H9 (cell line): ENCODE measurements around the gene RGL4. TPM values are rescaled to one million over a fixed set of nuclear protein-coding genes. Genes with fewer than 3 reads are reported as not detected.

ENCODE experiments used
- DNase-seq: peaks from one replicate; pipeline ENCODE4 v3.0.0-alpha.2; 2017
- H2AFZ ChIP-seq: one replicate; pipeline ENCODE4 v1.6.1; 2013; ENCODE audit warnings: mild to moderate bottlenecking, low read length, control low read depth, moderate library complexity
- H2AK5ac ChIP-seq: 2 replicates; pipeline ENCODE4 v1.6.1; 2013; ENCODE audit warnings: low read length, control low read depth, mixed read lengths; ENCODE audit not compliant: insufficient read length
- H2BK120ac ChIP-seq: one replicate; pipeline ENCODE4 v1.6.1; 2013; ENCODE audit warnings: low read depth, mild to moderate bottlenecking, low read length, control low read depth, inconsistent platforms; ENCODE audit not compliant: poor library complexity, severe bottlenecking
- H2BK12ac ChIP-seq: 2 replicates; pipeline ENCODE4 v1.6.1; 2013; ENCODE audit warnings: low read length, control low read depth, mixed read lengths, low read depth; ENCODE audit not compliant: insufficient read length
- H2BK15ac ChIP-seq: 2 replicates; pipeline ENCODE4 v1.6.1; 2013; ENCODE audit warnings: low read depth, low read length, control low read depth
- H2BK20ac ChIP-seq: one replicate; pipeline ENCODE4 v1.6.1; 2013; ENCODE audit warnings: low read depth, mild to moderate bottlenecking, low read length, control low read depth, inconsistent platforms; ENCODE audit not compliant: poor library complexity, severe bottlenecking
- H2BK5ac ChIP-seq: 2 replicates; pipeline ENCODE4 v1.6.1; 2013; ENCODE audit warnings: low read length, control low read depth, mixed read lengths; ENCODE audit not compliant: insufficient read length
- H3K14ac ChIP-seq: 2 replicates; pipeline ENCODE4 v1.6.1; 2013; ENCODE audit warnings: low read length, control low read depth; ENCODE audit not compliant: insufficient read depth
- H3K18ac ChIP-seq: 2 replicates; pipeline ENCODE4 v1.6.1; 2013; ENCODE audit warnings: low read depth, mild to moderate bottlenecking, mixed read lengths, low read length, control low read depth; ENCODE audit not compliant: insufficient read length
- H3K23ac ChIP-seq: 2 replicates; pipeline ENCODE4 v1.6.1; 2013; ENCODE audit warnings: low read length, control low read depth, mixed read lengths, low read depth; ENCODE audit not compliant: insufficient read length
- H3K23me2 ChIP-seq: 2 replicates; pipeline ENCODE4 v1.6.1; 2013; ENCODE audit warnings: low read depth, mild to moderate bottlenecking, mixed read lengths, low read length, control low read depth; ENCODE audit not compliant: insufficient read length, poor library complexity, severe bottlenecking
- H3K27ac ChIP-seq: 2 replicates; pipeline ENCODE4 v1.5.1; 2013; ENCODE audit warnings: low read length, control low read depth, mixed read lengths, low read depth; ENCODE audit not compliant: insufficient read length
- H3K27me3 ChIP-seq: 2 replicates; pipeline ENCODE4 v1.6.1; 2013; ENCODE audit warnings: low read length, control low read depth, inconsistent platforms; ENCODE audit not compliant: insufficient read depth
- H3K4ac ChIP-seq: 2 replicates; pipeline ENCODE4 v1.6.1; 2013; ENCODE audit warnings: low read depth, mild to moderate bottlenecking, control low read depth, inconsistent platforms, low read length, moderate library complexity
- H3K4me1 ChIP-seq: 2 replicates; pipeline ENCODE4 v1.6.1; 2013; ENCODE audit warnings: low read length, control low read depth, inconsistent platforms; ENCODE audit not compliant: insufficient read depth
- H3K4me2 ChIP-seq: 2 replicates; pipeline ENCODE4 v1.6.1; 2013; ENCODE audit warnings: low read length, control low read depth, mixed read lengths; ENCODE audit not compliant: insufficient read length, insufficient read depth
- H3K56ac ChIP-seq: 2 replicates; pipeline ENCODE4 v1.6.1; 2013; ENCODE audit warnings: low read depth, mild to moderate bottlenecking, mixed read lengths, low read length, control low read depth; ENCODE audit not compliant: insufficient read length
- H3K79me1 ChIP-seq: 2 replicates; pipeline ENCODE4 v1.6.1; 2013; ENCODE audit warnings: low read depth, mild to moderate bottlenecking, moderate library complexity, low read length, control low read depth, inconsistent platforms; ENCODE audit not compliant: insufficient read depth, poor library complexity, severe bottlenecking
- H3K79me2 ChIP-seq: 2 replicates; pipeline ENCODE4 v1.6.1; 2013; ENCODE audit warnings: low read length, control low read depth, inconsistent platforms; ENCODE audit not compliant: insufficient read depth
- H3K9ac ChIP-seq: 2 replicates; pipeline ENCODE4 v1.6.1; 2013; ENCODE audit warnings: low read length, control low read depth, mixed read lengths; ENCODE audit not compliant: insufficient read length; ENCODE audit errors: extremely low read depth
- H3K9me3 ChIP-seq: one replicate; pipeline ENCODE4 v1.6.1; 2013; ENCODE audit warnings: low read depth, low read length, inconsistent platforms; ENCODE audit not compliant: control insufficient read depth
- H3T11ph ChIP-seq: one replicate; pipeline ENCODE4 v1.6.1; 2013; ENCODE audit warnings: mild to moderate bottlenecking, low read length, control low read depth, inconsistent platforms
- H4K20me1 ChIP-seq: one replicate; pipeline ENCODE4 v1.6.1; 2013; ENCODE audit not compliant: control insufficient read depth, insufficient read length, insufficient read depth
- H4K5ac ChIP-seq: 2 replicates; pipeline ENCODE4 v1.6.1; 2013; ENCODE audit warnings: low read depth, mild to moderate bottlenecking, mixed read lengths, low read length, control low read depth; ENCODE audit not compliant: insufficient read length
- H4K8ac ChIP-seq: replicated peaks from 2 replicates; pipeline ENCODE4 v1.6.1; 2013; ENCODE audit warnings: low read length, control low read depth, mixed read lengths, low read depth; ENCODE audit not compliant: insufficient read length
- H4K91ac ChIP-seq: 2 replicates; pipeline ENCODE4 v1.6.1; 2013; ENCODE audit warnings: low read depth, mild to moderate bottlenecking, moderate library complexity, mixed read lengths, low read length, control low read depth; ENCODE audit not compliant: insufficient read length
- H3K27ac Mint-ChIP-seq, 3 experiments: 2 replicates in 2 of 3; 3 replicates in 1 of 3; pipeline ENCODE4 v1.8.0; 2020 to 2021; ENCODE audit warnings: mixed read lengths in 3 of 3, mild to moderate bottlenecking in 1 of 3, moderate library complexity in 1 of 3
- H3K27me3 Mint-ChIP-seq: 2 replicates; pipeline ENCODE4 v1.8.0; 2021; ENCODE audit warnings: low read depth, mild to moderate bottlenecking, moderate library complexity, mixed read lengths
- H3K36me3 Mint-ChIP-seq, 3 experiments: 2 replicates in 2 of 3; 3 replicates in 1 of 3; pipeline ENCODE4 v1.8.0; 2020 to 2021; ENCODE audit warnings: low read depth in 3 of 3, mixed read lengths in 3 of 3; ENCODE audit not compliant: insufficient read depth in 1 of 3
- H3K4me1 Mint-ChIP-seq, 2 experiments: 2 replicates each; pipeline ENCODE4 v1.8.0; 2020; ENCODE audit warnings: mixed read lengths in 2 of 2
- H3K4me3 Mint-ChIP-seq, 2 experiments: 2 replicates in 1 of 2; 3 replicates in 1 of 2; pipeline ENCODE4 v1.8.0; 2020 to 2021; ENCODE audit warnings: mild to moderate bottlenecking in 2 of 2, mixed read lengths in 2 of 2, moderate library complexity in 1 of 2
- H3K9me3 Mint-ChIP-seq, 2 experiments: 2 replicates in 1 of 2; 3 replicates in 1 of 2; pipeline ENCODE4 v1.8.0; 2020; ENCODE audit warnings: mild to moderate bottlenecking in 2 of 2, mixed read lengths in 2 of 2, moderate library complexity in 1 of 2
- CTCF ChIP-seq: fragments of 200-600 bp; sonication (generic); conservative IDR thresholded peaks from 3 replicates; pipeline ENCODE4 v1.8.0; 2021; ENCODE audit warnings: antibody characterized with exemption, mild to moderate bottlenecking
- WGBS: extraction: QIAGEN DNeasy Blood & Tissue Kit; methylation state at CpG from one replicate; pipeline ENCODE4 v1.1.7; 2013; ENCODE audit warnings: missing lambda C conversion rate, low lambda C conversion rate, mixed read lengths; ENCODE audit not compliant: insufficient read length; ENCODE audit errors: extremely low coverage; 5-methylcytosine and 5-hydroxymethylcytosine counted together
- total RNA-seq: library from RNA; stranded (reverse); gene quantifications from 2 replicates; pipeline ENCODE4 v1.2.1, GENCODE V29; 2021

Gene RGL4
- total RNA-seq, 1 experiment from 2014 or later: not detected

GRCh38 chr22:23681026-23681809, 9.6 kb upstream of the RGL4 start:
- no peak overlapping the region for H2AFZ ChIP-seq
- H3K18ac ChIP-seq: no peak overlapping the region
- no peaks in the 10 kb centered on the region for H3K79me2 ChIP-seq
- H3K14ac ChIP-seq: no peak overlapping the region; the same call in 1 of the 2 replicates
- no CpG with 5 or more reads among the region's 5 CpGs for WGBS
- no peak for TF ChIP-seq CTCF
- H4K8ac ChIP-seq: no peak overlapping the region
- no peak overlapping the region for H4K91ac ChIP-seq
- Mint-ChIP-seq H3K4me1 (peaks cover 9 to 10% of the 10 kb centered on the region in 2 experiments), H3K4me3 (no peak overlapping the region), H3K27me3 (no peaks in the 10 kb centered on the region), H3K36me3 (peaks cover 13 to 23% (median 19%) of the 10 kb centered on the region in 3 experiments), H3K9me3 (no peaks in the 10 kb centered on the region), H3K27ac (no peak overlapping the region)
- H3K9me3 ChIP-seq: no peaks in the 10 kb centered on the region
- no peak overlapping the region for H3T11ph ChIP-seq
- peaks cover 3% of the 10 kb centered on the region for H4K20me1 ChIP-seq
- H2BK5ac ChIP-seq: no peak overlapping the region
- DNase-seq: no peak
- H3K27ac ChIP-seq: no peak overlapping the region
- H2AK5ac ChIP-seq: no peak overlapping the region
- no peaks in the 10 kb centered on the region for H3K27me3 ChIP-seq
- H3K56ac ChIP-seq: no peak overlapping the region
- no peaks in the 10 kb centered on the region for H3K79me1 ChIP-seq
- H3K23ac ChIP-seq: no peak overlapping the region
- no peak overlapping the region for H3K4me2 ChIP-seq
- H2BK20ac ChIP-seq: no peak overlapping the region
- H2BK120ac ChIP-seq: no peak overlapping the region
- H3K23me2 ChIP-seq: peaks cover 2% of the 10 kb centered on the region
- H2BK12ac ChIP-seq: no peak overlapping the region
- H4K5ac ChIP-seq: no peak overlapping the region
- no peak overlapping the region for H3K9ac ChIP-seq
- H3K4ac ChIP-seq: no peak overlapping the region
- no peak overlapping the region for H2BK15ac ChIP-seq
- H3K4me1 ChIP-seq: no peaks in the 10 kb centered on the region
